Measurements from ENCODE around the gene TRIM26.

DNA sequence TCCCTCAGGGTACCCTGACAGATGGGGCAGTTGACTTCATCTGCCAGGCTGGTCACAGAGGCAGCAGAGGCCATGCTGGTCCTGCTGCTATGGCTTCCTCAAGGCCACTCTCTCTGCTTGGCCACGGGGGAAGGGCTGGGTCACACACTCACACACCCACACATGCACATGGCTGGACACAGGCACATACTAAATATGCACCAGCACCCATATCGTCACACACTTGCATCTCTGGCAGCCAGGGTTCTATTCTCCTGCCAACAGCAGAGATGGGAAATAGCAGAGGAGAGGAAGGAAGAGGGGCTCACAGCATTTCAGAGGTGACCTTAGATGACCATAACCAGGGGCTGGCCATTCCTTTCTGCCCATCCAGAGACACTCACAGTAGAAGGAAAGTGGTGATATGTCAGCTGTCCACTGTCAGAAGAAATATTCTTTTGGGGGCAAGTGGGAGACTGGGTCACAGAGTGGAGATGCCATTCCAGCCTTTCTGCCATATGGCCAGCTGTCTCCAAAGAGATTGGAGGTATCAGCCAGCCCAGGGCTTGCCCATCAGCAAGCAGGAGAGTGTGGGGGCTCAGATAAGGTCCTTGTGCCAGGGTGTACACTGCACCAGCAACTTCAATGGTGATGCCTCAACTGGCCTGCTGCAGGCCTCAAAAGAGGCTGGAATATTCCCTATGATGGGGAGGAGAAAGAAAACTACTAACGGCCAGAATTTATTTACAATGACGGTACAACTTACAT lies 52.2 kb downstream of the TRIM26 start, which contains the start of gene TRIM10:
- TF ChIP-seq POLR2AphosphoS5 (IDR thresholded peaks at IDR 0.05; ENCODE audit: low read depth, low read length) = no peak
- no peak for TF ChIP-seq REST (IDR thresholded peaks at IDR 0.05; ENCODE audit: insufficient read depth in 1 of 2, low read depth in 2 of 2, low read length in 2 of 2)
- TF ChIP-seq SIN3A (IDR thresholded peaks at IDR 0.05; ENCODE audit: borderline replicate concordance, insufficient read depth, low read length) = no peak
- no peak for TF ChIP-seq TAF1 (IDR thresholded peaks at IDR 0.05; ENCODE audit: borderline replicate concordance, insufficient read depth, low read length)
- TF ChIP-seq FOXP2 (optimal IDR thresholded peaks at IDR 0.05; ENCODE audit: borderline replicate concordance, extremely low read depth, extremely low read length, insufficient read depth) = no peak
